ENCODE data around the gene FAM50A.

The FAM50A gene

GRCh38 chrX:154429711-154430110 is 14.2 kb upstream of the FAM50A start:
- peak overlapping the region; percentile 53 for H3K4me3 ChIP-seq (ENCODE audit: low read length)
- no peak for TF ChIP-seq CTCF (IDR thresholded peaks at IDR 0.05; ENCODE audit: insufficient read depth, low read depth, low read length, missing control alignments)

GRCh38 chrX:154430479-154430878 is 13.5 kb upstream of the FAM50A start:
- no peak for DNase-seq (ENCODE audit: low read depth)
- H3K4me3 ChIP-seq (ENCODE audit: low read length), result no peak overlapping the region
- TF ChIP-seq CTCF (IDR thresholded peaks at IDR 0.05; ENCODE audit: insufficient read depth, low read depth, low read length, missing control alignments), result no peak

More at GRCh38 chrX:154429711-154430110, 14.2 kb upstream of the FAM50A start:
- DNase-seq (ENCODE audit: low read depth), result no peak

- H3K4me3 ChIP-seq (ENCODE audit: low read length), result no peak overlapping the region
- no peak for TF ChIP-seq CTCF (IDR thresholded peaks at IDR 0.05; ENCODE audit: insufficient read depth, low read depth, low read length, missing control alignments)
- DNase-seq (ENCODE audit: low read depth), result peak; percentile 30
Observed at GRCh38 chrX:154430916-154431315, 13.0 kb upstream of the FAM50A start.

- TF ChIP-seq CTCF (IDR thresholded peaks at IDR 0.05; ENCODE audit: insufficient read depth, low read depth, low read length, missing control alignments), result no peak
- H3K4me3 ChIP-seq (ENCODE audit: low read length), result no peak overlapping the region
- no peak for DNase-seq (ENCODE audit: low read depth)
Observed at GRCh38 chrX:154431341-154431740, 12.6 kb upstream of the FAM50A start.

GRCh38 chrX:154432210-154432609 is 11.7 kb upstream of the FAM50A start:
- DNase-seq (ENCODE audit: low read depth), result no peak
- TF ChIP-seq CTCF (IDR thresholded peaks at IDR 0.05; ENCODE audit: insufficient read depth, low read depth, low read length, missing control alignments), result no peak
- no peak overlapping the region for H3K4me3 ChIP-seq (ENCODE audit: low read length)

- no peak for TF ChIP-seq CTCF (IDR thresholded peaks at IDR 0.05; ENCODE audit: insufficient read depth, low read depth, low read length, missing control alignments)
- no peak for DNase-seq (ENCODE audit: low read depth)
- H3K4me3 ChIP-seq (ENCODE audit: low read length), result no peak overlapping the region
Observed at GRCh38 chrX:154433605-154434004, 10.3 kb upstream of the FAM50A start.

GRCh38 chrX:154434394-154435168 is 9.4 kb upstream of the FAM50A start:
- TF ChIP-seq CTCF (IDR thresholded peaks at IDR 0.05; ENCODE audit: insufficient read depth, low read depth, low read length, missing control alignments), result no peak
- DNase-seq (ENCODE audit: low read depth), result no peak
- H3K4me3 ChIP-seq (ENCODE audit: low read length), result no peak overlapping the region
